Chondrocyte (in vitro differentiated cells): ENCODE measurements around the gene GOLGA7B. TPM values are rescaled to one million over a fixed set of nuclear protein-coding genes. Genes with fewer than 3 reads are reported as not detected.

ENCODE experiments used
- DNase-seq: peaks from one replicate; pipeline ENCODE4 v3.0.0; 2021; ENCODE audit warnings: mixed read lengths, low spot score
- H3K27ac Mint-ChIP-seq: one replicate; pipeline ENCODE4 v1.8.0; 2021; ENCODE audit warnings: mild to moderate bottlenecking, moderate library complexity, mixed read lengths; ENCODE audit not compliant: unreplicated experiment
- H3K27me3 Mint-ChIP-seq: 2 replicates; pipeline ENCODE4 v1.8.0; 2021; ENCODE audit warnings: low read depth, mixed read lengths
- H3K36me3 Mint-ChIP-seq: 2 replicates; pipeline ENCODE4 v1.8.0; 2021; ENCODE audit warnings: low read depth, mixed read lengths
- H3K4me1 Mint-ChIP-seq: 2 replicates; pipeline ENCODE4 v1.8.0; 2021; ENCODE audit warnings: low read depth, mild to moderate bottlenecking, mixed read lengths
- H3K4me3 Mint-ChIP-seq: one replicate; pipeline ENCODE4 v1.8.0; 2021; ENCODE audit warnings: mild to moderate bottlenecking, moderate library complexity, mixed read lengths; ENCODE audit not compliant: unreplicated experiment
- H3K9me3 Mint-ChIP-seq: 2 replicates; pipeline ENCODE4 v1.8.0; 2021; ENCODE audit warnings: low read depth, mixed read lengths
- total RNA-seq: library from RNA; stranded (reverse); gene quantifications from 3 replicates; pipeline ENCODE4 v1.2.1, GENCODE V29; 2021
- TF ChIP-seq, protein P1 (sequence below): fragments of 200-600 bp; sonication (generic); IDR thresholded peaks from 2 replicates; pipeline ENCODE4 v1.5.0; 2021; ENCODE audit warnings: antibody characterized with exemption, mild to moderate bottlenecking, moderate library complexity

GOLGA7B gene
- total RNA-seq, 1 donor from 2014 or later = 0.27 TPM

DNA sequence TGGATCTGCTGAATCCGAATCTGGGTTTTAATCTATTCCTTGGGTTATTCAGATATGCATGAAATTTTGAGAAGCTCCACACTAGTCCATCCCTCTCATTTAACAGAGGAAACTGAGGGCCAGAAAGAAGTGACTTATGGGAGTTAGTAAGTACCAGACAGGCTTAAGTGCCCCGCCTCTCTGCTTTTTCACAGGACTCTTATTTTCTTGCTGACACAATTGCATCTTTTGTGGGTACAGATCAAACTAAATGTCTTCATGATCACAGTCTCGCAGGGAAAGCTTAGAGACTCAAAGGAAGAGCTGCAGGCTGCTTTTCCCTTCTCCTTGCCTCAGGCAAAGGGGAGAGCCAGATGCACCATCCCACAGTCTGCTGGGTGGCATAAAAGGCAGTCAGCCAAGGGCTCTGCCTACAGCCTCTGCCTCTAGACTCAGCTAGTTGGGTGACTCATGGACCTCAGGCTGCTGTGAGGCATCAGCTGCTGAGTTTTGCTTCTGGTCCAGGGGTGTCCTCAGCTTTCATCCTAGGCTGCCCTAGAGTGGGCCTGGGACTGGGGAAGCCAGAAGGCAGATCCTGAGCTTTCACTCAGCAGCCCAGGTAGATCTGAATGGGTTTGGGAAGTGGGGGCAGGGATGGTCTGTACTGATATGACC, 11.6 kb downstream of the GOLGA7B start:
- Mint-ChIP-seq H3K36me3 (no peaks in the 10 kb centered on the region), H3K4me3 (no peak overlapping the region), H3K27ac (peak overlapping the region; percentile 55), H3K4me1 (peaks cover 12% of the 10 kb centered on the region), H3K9me3 (peaks cover 5% of the 10 kb centered on the region), H3K27me3 (peaks cover 36% of the 10 kb centered on the region)
- no peak for DNase-seq
- TF ChIP-seq, protein P1, sequence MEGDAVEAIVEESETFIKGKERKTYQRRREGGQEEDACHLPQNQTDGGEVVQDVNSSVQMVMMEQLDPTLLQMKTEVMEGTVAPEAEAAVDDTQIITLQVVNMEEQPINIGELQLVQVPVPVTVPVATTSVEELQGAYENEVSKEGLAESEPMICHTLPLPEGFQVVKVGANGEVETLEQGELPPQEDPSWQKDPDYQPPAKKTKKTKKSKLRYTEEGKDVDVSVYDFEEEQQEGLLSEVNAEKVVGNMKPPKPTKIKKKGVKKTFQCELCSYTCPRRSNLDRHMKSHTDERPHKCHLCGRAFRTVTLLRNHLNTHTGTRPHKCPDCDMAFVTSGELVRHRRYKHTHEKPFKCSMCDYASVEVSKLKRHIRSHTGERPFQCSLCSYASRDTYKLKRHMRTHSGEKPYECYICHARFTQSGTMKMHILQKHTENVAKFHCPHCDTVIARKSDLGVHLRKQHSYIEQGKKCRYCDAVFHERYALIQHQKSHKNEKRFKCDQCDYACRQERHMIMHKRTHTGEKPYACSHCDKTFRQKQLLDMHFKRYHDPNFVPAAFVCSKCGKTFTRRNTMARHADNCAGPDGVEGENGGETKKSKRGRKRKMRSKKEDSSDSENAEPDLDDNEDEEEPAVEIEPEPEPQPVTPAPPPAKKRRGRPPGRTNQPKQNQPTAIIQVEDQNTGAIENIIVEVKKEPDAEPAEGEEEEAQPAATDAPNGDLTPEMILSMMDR = no peak

DNA sequence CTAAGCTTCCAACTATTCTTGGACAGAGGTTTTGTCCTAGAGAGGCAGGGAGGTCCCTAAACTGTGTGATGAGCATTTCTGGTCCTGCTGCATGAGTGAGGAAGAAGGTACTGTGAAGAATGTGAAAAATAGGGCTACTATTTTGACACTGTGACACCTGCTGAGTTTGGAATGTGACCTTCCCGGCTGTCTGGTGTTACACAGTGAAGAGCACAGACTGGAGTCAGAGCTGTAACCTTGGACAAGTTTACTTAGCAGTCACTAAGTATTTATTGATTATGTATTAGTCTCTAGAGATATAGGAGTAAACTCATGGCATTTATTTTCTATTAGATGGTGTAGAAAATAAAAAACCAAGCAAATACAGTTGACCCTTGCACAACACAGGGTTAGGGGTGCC, 12.3 kb downstream of the GOLGA7B start:
- TF ChIP-seq, protein P1 = no peak
- Mint-ChIP-seq H3K4me3 (no peak overlapping the region), H3K4me1 (peaks cover 12% of the 10 kb centered on the region), H3K9me3 (peaks cover under 1% of the 10 kb centered on the region), H3K36me3 (no peaks in the 10 kb centered on the region), H3K27ac (no peak overlapping the region), H3K27me3 (peaks cover 34% of the 10 kb centered on the region)
- DNase-seq = no peak

- H3K9me3 Mint-ChIP-seq = no peaks in the 10 kb centered on the region
- no peak overlapping the region for H3K27ac Mint-ChIP-seq
- TF ChIP-seq, protein P1 = no peak
- peaks cover 23% of the 10 kb centered on the region for H3K27me3 Mint-ChIP-seq
- no peak overlapping the region for H3K4me3 Mint-ChIP-seq
- H3K36me3 Mint-ChIP-seq = no peaks in the 10 kb centered on the region
- peaks cover 15% of the 10 kb centered on the region for H3K4me1 Mint-ChIP-seq
- no peak for DNase-seq
Observed at GRCh38 chr10:97863808-97864207, 14.2 kb downstream of the GOLGA7B start.

GRCh38 chr10:97865488-97865887, 15.8 kb downstream of the GOLGA7B start:
- peaks cover 23% of the 10 kb centered on the region for H3K27me3 Mint-ChIP-seq
- peaks cover 25% of the 10 kb centered on the region for H3K4me1 Mint-ChIP-seq
- TF ChIP-seq, protein P1 = no peak
- H3K9me3 Mint-ChIP-seq = no peaks in the 10 kb centered on the region
- H3K4me3 Mint-ChIP-seq = no peak overlapping the region
- no peak overlapping the region for H3K27ac Mint-ChIP-seq
- DNase-seq = no peak
- H3K36me3 Mint-ChIP-seq = no peaks in the 10 kb centered on the region

GRCh38 chr10:97866524-97867219, 17.0 kb downstream of the GOLGA7B start:
- TF ChIP-seq, protein P1 = no peak
- Mint-ChIP-seq H3K4me3 (no peak overlapping the region), H3K27me3 (peaks cover 34% of the 10 kb centered on the region), H3K36me3 (no peaks in the 10 kb centered on the region), H3K27ac (no peak overlapping the region), H3K9me3 (no peaks in the 10 kb centered on the region), H3K4me1 (peaks cover 16% of the 10 kb centered on the region)
- DNase-seq = no peak
